ENCODE measurements around the gene ZNF470. TPM values are rescaled to one million over a fixed set of nuclear protein-coding genes. Genes with fewer than 3 reads are reported as not detected.

Gene ZNF470
- total RNA-seq, 1 donor from 2014 or later, result 2.9 TPM

DNA sequence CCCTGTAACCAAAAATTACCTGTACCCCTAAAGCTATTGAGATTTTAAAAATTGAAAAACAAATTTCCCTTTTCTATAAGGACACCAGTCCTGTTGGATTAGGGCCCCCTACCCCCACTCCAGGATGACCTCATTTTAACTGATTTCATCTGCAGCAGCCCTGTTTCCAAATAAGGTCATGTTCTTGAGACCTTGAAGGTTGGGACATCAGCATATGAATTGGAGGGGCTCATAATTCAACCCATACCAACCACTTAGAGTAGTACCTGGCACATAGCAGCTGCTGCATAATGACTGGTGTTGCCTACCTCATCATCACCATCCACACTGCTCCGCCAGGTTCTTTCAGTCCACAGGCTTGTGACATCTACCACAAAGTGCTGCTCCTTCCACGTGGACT is 45.5 kb downstream of the ZNF470 start:
- no peak overlapping the region for H3K4me3 ChIP-seq (ENCODE audit: low read depth, low read length)
- H3K27me3 ChIP-seq (ENCODE audit: control insufficient read depth, insufficient read depth, low read length), result no peaks in the 10 kb centered on the region
- FAIRE-seq (no peak), DNase-seq (ENCODE audit: low read depth) (no peak)
- TF ChIP-seq, protein P1, sequence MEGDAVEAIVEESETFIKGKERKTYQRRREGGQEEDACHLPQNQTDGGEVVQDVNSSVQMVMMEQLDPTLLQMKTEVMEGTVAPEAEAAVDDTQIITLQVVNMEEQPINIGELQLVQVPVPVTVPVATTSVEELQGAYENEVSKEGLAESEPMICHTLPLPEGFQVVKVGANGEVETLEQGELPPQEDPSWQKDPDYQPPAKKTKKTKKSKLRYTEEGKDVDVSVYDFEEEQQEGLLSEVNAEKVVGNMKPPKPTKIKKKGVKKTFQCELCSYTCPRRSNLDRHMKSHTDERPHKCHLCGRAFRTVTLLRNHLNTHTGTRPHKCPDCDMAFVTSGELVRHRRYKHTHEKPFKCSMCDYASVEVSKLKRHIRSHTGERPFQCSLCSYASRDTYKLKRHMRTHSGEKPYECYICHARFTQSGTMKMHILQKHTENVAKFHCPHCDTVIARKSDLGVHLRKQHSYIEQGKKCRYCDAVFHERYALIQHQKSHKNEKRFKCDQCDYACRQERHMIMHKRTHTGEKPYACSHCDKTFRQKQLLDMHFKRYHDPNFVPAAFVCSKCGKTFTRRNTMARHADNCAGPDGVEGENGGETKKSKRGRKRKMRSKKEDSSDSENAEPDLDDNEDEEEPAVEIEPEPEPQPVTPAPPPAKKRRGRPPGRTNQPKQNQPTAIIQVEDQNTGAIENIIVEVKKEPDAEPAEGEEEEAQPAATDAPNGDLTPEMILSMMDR (IDR thresholded peaks at IDR 0.05; ENCODE audit: insufficient read depth, low read length, severe bottlenecking), result no peak
- H3K36me3 ChIP-seq (ENCODE audit: control insufficient read depth, insufficient read depth, low read length), result peaks cover 3% of the 10 kb centered on the region

DNA sequence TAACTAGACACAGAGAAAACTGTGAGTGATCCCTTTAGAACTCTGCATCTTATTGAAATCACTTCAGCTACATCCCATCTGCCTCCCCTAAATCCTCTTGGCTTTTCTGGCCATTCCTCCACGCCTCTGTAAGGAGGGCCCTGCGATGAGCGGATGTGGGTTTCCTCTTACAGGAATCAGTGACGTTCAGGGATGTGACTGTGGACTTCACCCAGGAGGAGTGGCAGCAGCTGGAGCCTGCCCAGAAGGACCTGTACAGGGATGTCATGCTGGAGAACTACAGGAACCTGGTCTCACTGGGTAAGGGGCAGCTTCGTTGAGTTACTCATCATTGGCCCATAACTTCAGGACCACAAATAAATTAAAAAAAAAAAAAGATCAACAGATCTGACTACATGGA is 46.4 kb downstream of the ZNF470 start:
- Histone ChIP-seq H3K36me3 (ENCODE audit: control insufficient read depth, insufficient read depth, low read length) (peaks cover 3% of the 10 kb centered on the region), H3K27me3 (ENCODE audit: control insufficient read depth, insufficient read depth, low read length) (no peaks in the 10 kb centered on the region), H3K4me3 (ENCODE audit: low read depth, low read length) (no peak overlapping the region)
- DNase-seq (ENCODE audit: low read depth), result no peak
- TF ChIP-seq, protein P1 (IDR thresholded peaks at IDR 0.05; ENCODE audit: insufficient read depth, low read length, severe bottlenecking), result no peak
- FAIRE-seq, result no peak

DNA sequence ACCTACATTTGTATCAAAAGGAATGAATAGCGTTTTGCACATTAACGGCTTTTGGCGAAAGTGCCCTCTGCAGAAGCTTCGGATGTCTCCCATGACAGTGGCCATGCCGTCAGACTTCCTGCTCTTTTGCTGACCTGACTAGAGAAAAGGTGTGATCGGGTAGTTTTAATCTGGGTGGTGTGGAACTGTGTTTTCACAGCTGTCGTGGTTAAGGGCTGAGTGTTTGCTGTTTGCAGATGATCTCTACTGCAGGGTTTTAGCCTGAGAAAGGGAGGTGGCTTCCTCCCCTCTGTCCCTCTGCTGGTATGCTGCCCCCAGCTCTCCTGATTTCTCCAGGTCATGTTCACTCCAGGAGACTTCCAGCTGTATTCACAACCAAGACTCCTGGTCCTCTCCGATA is 50.3 kb downstream of the ZNF470 start:
- Histone ChIP-seq H3K36me3 (ENCODE audit: control insufficient read depth, insufficient read depth, low read length) (peaks cover 3% of the 10 kb centered on the region), H3K4me3 (ENCODE audit: low read depth, low read length) (no peak overlapping the region), H3K27me3 (ENCODE audit: control insufficient read depth, insufficient read depth, low read length) (no peaks in the 10 kb centered on the region)
- no peak for DNase-seq (ENCODE audit: low read depth)
- FAIRE-seq, result peak; percentile 83
- TF ChIP-seq, protein P1 (IDR thresholded peaks at IDR 0.05; ENCODE audit: insufficient read depth, low read length, severe bottlenecking), result no peak

DNA sequence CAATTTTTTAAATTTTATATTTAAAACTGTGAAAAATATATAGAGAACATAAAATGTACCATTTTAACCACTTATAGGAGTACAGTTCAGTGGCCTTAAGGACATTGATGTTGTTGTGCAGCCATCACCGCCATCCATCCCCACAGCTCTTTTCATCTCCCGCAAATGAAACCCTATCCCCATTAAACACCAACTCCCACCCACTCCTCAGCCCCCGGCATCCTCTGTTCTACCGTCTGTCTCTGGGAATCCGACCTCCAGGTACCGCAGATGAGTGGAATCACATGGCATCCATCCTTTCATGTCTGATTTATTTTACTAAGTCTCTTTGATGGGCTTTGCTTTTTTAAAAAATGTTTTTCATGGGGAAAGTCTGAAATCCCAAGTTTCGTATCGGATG is 51.9 kb downstream of the ZNF470 start:
- DNase-seq (ENCODE audit: low read depth) (no peak), FAIRE-seq (no peak)
- Histone ChIP-seq H3K27me3 (ENCODE audit: control insufficient read depth, insufficient read depth, low read length) (no peaks in the 10 kb centered on the region), H3K36me3 (ENCODE audit: control insufficient read depth, insufficient read depth, low read length) (peaks cover 3% of the 10 kb centered on the region), H3K4me3 (ENCODE audit: low read depth, low read length) (no peak overlapping the region)
- TF ChIP-seq, protein P1 (IDR thresholded peaks at IDR 0.05; ENCODE audit: insufficient read depth, low read length, severe bottlenecking), result no peak

DNA sequence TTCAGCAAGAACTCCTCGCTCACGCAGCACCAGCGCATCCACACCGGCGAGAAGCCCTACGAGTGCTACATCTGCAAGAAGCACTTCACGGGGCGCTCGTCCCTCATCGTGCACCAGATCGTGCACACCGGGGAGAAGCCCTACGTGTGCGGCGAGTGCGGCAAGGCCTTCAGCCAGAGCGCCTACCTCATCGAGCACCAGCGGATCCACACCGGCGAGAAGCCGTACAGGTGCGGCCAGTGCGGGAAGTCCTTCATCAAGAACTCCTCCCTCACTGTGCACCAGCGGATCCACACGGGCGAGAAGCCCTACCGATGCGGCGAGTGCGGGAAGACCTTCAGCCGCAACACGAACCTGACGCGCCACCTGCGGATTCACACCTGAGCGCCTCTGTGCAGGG is 55.1 kb downstream of the ZNF470 start:
- DNase-seq (ENCODE audit: low read depth) (no peak), FAIRE-seq (peak; percentile 82)
- Histone ChIP-seq H3K27me3 (ENCODE audit: control insufficient read depth, insufficient read depth, low read length) (no peaks in the 10 kb centered on the region), H3K36me3 (ENCODE audit: control insufficient read depth, insufficient read depth, low read length) (peaks cover 3% of the 10 kb centered on the region), H3K4me3 (ENCODE audit: low read depth, low read length) (no peak overlapping the region)
- TF ChIP-seq, protein P1 (IDR thresholded peaks at IDR 0.05; ENCODE audit: insufficient read depth, low read length, severe bottlenecking), result no peak

DNA sequence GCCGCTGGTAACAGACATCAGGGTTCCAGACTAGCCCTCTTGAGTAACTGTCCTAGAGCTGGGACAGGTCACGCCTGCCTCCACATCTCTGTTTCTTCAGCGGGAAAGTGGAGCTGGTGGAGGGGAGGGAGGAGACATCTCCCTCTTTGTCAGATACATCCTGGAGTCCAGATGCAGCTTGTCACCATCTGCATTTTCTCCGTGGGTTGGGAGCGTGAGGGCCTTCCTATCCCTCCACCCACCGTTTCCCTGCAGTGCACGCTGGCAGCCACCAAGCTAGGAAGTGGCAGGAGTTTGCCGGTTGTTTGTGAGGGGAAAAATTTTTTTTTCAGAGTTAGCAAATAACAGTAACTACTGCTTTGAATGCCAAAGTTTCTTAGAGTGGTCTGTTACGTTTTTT is 55.7 kb downstream of the ZNF470 start:
- Histone ChIP-seq H3K36me3 (ENCODE audit: control insufficient read depth, insufficient read depth, low read length) (peaks cover 3% of the 10 kb centered on the region), H3K27me3 (ENCODE audit: control insufficient read depth, insufficient read depth, low read length) (no peaks in the 10 kb centered on the region), H3K4me3 (ENCODE audit: low read depth, low read length) (no peak overlapping the region)
- no peak for DNase-seq (ENCODE audit: low read depth)
- no peak for FAIRE-seq
- TF ChIP-seq, protein P1 (IDR thresholded peaks at IDR 0.05; ENCODE audit: insufficient read depth, low read length, severe bottlenecking), result no peak

Measured in bronchial epithelial cell (primary cell).